Neural crest cell (in vitro differentiated cells): ENCODE data around the gene GPATCH2L. TPM values are rescaled to one million over a fixed set of nuclear protein-coding genes. Genes with fewer than 3 reads are reported as not detected.

ENCODE experiments used
- DNase-seq: peaks from one replicate; pipeline ENCODE4 v3.0.0; 2021; ENCODE audit warnings: low read depth, mixed read lengths, low spot score
- H3K27ac Mint-ChIP-seq: one replicate; pipeline ENCODE4 v1.8.0; 2021; ENCODE audit warnings: mild to moderate bottlenecking, mixed read lengths; ENCODE audit not compliant: unreplicated experiment
- H3K27me3 Mint-ChIP-seq: 2 replicates; pipeline ENCODE4 v1.8.0; 2021; ENCODE audit warnings: low read depth, mild to moderate bottlenecking, mixed read lengths
- H3K36me3 Mint-ChIP-seq: 2 replicates; pipeline ENCODE4 v1.8.0; 2021; ENCODE audit warnings: low read depth, mild to moderate bottlenecking, mixed read lengths
- H3K4me1 Mint-ChIP-seq: 2 replicates; pipeline ENCODE4 v1.8.0; 2021; ENCODE audit warnings: mixed read lengths
- H3K4me3 Mint-ChIP-seq: one replicate; pipeline ENCODE4 v1.8.0; 2021; ENCODE audit warnings: mild to moderate bottlenecking, mixed read lengths
- H3K9me3 Mint-ChIP-seq: 2 replicates; pipeline ENCODE4 v1.8.0; 2021; ENCODE audit warnings: mixed read lengths
- CTCF ChIP-seq: fragments of 200-600 bp; sonication (generic); conservative IDR thresholded peaks from 2 replicates; pipeline ENCODE4 v1.5.0; 2021; ENCODE audit warnings: antibody characterized with exemption, mild to moderate bottlenecking
- total RNA-seq: library from RNA; stranded (reverse); gene quantifications from 2 replicates; pipeline ENCODE4 v1.2.1, GENCODE V29; 2021

The GPATCH2L gene
- total RNA-seq, 1 donor from 2014 or later, result 73.1 TPM

GRCh38 chr14:76257111-76257803 lies 105.5 kb downstream of the GPATCH2L start:
- peaks cover 2% of the 10 kb centered on the region for H3K36me3 Mint-ChIP-seq
- peaks cover 6% of the 10 kb centered on the region for H3K4me1 Mint-ChIP-seq
- no peak overlapping the region for H3K4me3 Mint-ChIP-seq
- TF ChIP-seq CTCF, result no peak
- no peak for DNase-seq
- H3K9me3 Mint-ChIP-seq, result no peaks in the 10 kb centered on the region
- no peak overlapping the region for H3K27ac Mint-ChIP-seq
- peaks cover 3% of the 10 kb centered on the region for H3K27me3 Mint-ChIP-seq

GRCh38 chr14:76257842-76258397 lies 106.2 kb downstream of the GPATCH2L start:
- peaks cover 2% of the 10 kb centered on the region for H3K36me3 Mint-ChIP-seq
- no peak for DNase-seq
- H3K27me3 Mint-ChIP-seq, result peaks cover 3% of the 10 kb centered on the region
- no peak overlapping the region for H3K4me3 Mint-ChIP-seq
- H3K9me3 Mint-ChIP-seq, result no peaks in the 10 kb centered on the region
- peaks cover 6% of the 10 kb centered on the region for H3K4me1 Mint-ChIP-seq
- no peak overlapping the region for H3K27ac Mint-ChIP-seq
- TF ChIP-seq CTCF, result no peak

GRCh38 chr14:76259029-76259735 lies 107.5 kb downstream of the GPATCH2L start:
- H3K27ac Mint-ChIP-seq, result no peak overlapping the region

GRCh38 chr14:76260749-76261148 lies 109.0 kb downstream of the GPATCH2L start:
- no peak for DNase-seq
- Mint-ChIP-seq H3K27me3 (no peaks in the 10 kb centered on the region), H3K9me3 (no peaks in the 10 kb centered on the region), H3K27ac (no peak overlapping the region), H3K4me1 (peaks cover 6% of the 10 kb centered on the region), H3K36me3 (peaks cover 3% of the 10 kb centered on the region), H3K4me3 (no peak overlapping the region)
- no peak for TF ChIP-seq CTCF

More at GRCh38 chr14:76259029-76259735, 107.5 kb downstream of the GPATCH2L start:
- Mint-ChIP-seq H3K9me3 (no peaks in the 10 kb centered on the region), H3K4me3 (no peak overlapping the region), H3K4me1 (peaks cover 6% of the 10 kb centered on the region), H3K27me3 (peaks cover 3% of the 10 kb centered on the region), H3K36me3 (peaks cover 2% of the 10 kb centered on the region)
- no peak for TF ChIP-seq CTCF
- no peak for DNase-seq

- H3K4me1 Mint-ChIP-seq, result peaks cover 6% of the 10 kb centered on the region
- no peaks in the 10 kb centered on the region for H3K9me3 Mint-ChIP-seq
- H3K36me3 Mint-ChIP-seq, result peaks cover 3% of the 10 kb centered on the region
- no peaks in the 10 kb centered on the region for H3K27me3 Mint-ChIP-seq
- H3K4me3 Mint-ChIP-seq, result no peak overlapping the region
- H3K27ac Mint-ChIP-seq, result no peak overlapping the region
- no peak for DNase-seq
- no peak for TF ChIP-seq CTCF
These were observed 109.7 kb downstream of the GPATCH2L start for GRCh38 chr14:76261371-76261811.
